ENCODE measurements around the gene GABARAP.

Gene GABARAP

DNA sequence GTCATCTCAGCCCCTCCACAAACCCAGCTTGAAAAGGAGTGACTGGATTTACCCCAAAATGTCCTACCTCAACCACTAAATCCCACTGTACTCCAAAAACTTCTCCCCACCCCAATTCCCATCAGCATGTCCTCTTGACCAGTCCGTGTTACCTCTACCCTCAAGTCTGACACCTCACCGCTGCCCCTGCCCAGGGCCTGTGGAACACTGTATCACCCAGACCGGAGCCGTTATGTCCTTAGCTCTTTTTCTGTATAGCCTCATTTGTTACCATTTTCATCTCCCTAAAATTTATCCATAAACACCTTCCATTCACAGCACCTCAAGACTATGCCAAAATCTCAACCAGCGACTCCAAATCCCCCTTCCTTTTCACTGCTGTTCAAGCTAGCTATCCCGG lies 5.4 kb downstream of the GABARAP start:
- Histone ChIP-seq H3K4me3 (ENCODE audit: low read length) (peak overlapping the region; percentile 94), H3K27me3 (ENCODE audit: control insufficient read depth, insufficient read depth, low read length) (no peaks in the 10 kb centered on the region), H3K9ac (ENCODE audit: low read depth, low read length) (peak overlapping the region; percentile 81), H3K4me1 (ENCODE audit: control insufficient read depth, insufficient read depth, low read length) (peaks cover 57% of the 10 kb centered on the region), H3K4me2 (ENCODE audit: low read length) (peak overlapping the region; percentile 91), H3K9me3 (replicated peaks; ENCODE audit: low read length) (no peaks in the 10 kb centered on the region), H3K36me3 (ENCODE audit: insufficient read depth, low read length) (peaks cover 43% of the 10 kb centered on the region)

DNA sequence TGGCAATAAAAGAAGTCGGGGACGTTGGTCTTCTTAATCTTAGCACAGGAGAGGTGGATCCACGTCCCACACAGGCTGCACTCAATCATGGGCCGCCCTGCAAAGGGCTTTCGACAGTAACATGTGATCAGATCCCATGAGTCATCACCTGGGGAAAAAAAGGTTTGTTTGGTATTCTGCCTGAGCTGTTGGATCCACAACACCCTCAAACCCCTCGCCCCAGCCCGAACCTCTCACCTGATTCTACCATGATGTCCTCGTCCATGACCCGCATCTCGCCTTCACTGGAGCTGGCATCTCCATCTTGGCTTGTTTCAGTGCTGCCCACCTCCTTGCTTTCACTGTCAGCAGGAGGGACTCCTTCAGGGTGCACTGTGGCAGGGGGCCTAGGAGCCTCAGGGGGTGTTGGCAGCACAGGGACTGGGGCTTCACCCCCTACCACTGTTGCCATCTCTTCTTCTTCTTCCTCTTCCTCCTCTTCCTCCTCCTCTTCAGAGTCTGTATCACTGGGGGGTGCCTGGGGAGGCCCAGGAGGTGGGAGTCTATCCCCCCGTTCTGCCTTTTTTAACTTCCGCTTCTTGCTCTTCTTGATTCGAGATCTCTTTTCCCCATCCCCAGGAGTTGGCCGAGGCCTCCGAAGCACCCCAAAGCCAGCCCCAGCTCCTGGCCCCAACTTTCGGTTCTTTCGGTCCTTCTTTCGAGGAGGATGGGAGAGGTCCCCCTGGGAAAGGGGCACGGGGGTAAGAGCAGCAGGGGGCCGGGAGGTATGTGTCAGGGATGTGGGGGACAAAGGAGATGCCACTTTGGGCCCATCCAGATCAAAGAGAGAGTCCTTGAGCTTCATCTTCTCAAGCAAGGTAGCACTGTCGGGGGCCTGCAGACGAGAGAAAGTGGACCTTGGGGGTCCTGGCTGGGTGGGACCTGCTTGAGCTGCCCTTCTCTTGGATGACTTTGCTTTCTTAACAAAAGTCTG lies 6.3 kb downstream of the GABARAP start:
- Histone ChIP-seq H3K9me3 (replicated peaks; ENCODE audit: low read length) (no peaks in the 10 kb centered on the region), H3K4me1 (ENCODE audit: control insufficient read depth, insufficient read depth, low read length) (peaks cover 52% of the 10 kb centered on the region), H3K4me3 (ENCODE audit: low read length) (peak overlapping the region; percentile 0), H3K27me3 (ENCODE audit: control insufficient read depth, insufficient read depth, low read length) (no peaks in the 10 kb centered on the region), H3K4me2 (ENCODE audit: low read length) (peak overlapping the region; percentile 84), H3K36me3 (ENCODE audit: insufficient read depth, low read length) (peaks cover 41% of the 10 kb centered on the region), H3K9ac (ENCODE audit: low read depth, low read length) (no peak overlapping the region)

DNA sequence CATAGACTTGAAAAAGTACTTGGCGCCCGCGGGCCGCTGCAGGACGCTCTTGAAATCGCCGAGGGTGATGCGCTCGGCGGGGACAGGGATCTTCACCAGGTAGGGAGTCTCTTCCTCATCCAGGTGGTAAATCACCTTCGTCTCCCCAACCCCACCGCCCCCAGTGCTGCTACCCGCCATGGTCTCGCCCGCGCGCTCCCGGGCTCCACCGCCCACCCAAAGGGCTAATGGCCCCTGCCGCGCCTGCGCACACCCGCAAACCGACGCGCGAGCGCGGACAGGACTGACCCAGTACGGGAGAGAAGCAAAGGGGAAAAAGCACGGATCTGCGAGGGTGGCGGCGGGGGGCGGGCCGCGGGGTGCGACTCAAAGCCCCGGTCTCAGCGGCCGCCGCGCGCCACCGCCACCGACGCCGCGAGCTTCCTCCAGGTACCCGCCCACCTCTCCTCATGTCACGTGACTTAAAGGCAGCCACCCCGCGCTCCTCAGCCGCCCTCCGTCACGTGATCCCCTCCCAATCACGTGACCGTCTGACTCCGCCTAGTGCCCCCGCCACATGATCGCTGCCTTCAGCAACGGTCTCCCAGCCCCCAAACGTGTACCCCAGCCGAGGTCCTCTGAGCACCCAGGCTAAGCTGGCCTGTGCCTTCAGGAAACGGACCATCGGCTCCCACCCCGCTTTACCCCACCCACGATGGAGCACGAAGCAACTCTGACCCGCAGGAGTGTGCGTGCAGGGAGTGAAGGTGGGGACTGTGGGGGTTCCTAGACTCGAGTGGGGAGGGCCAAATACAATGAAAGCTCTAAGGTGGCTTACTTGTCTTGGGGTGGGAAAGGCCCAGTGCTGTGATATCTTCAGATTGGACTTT lies 7.9 kb downstream of the GABARAP start, which contains the start of gene DVL2:
Gene DVL2 (minus strand): TSS at position 435 of the 869 bp plus-strand sequence. CDS start 255 bp downstream, at position 180.
- H3K36me3 ChIP-seq (ENCODE audit: insufficient read depth, low read length) = peaks cover 43% of the 10 kb centered on the region

DNA sequence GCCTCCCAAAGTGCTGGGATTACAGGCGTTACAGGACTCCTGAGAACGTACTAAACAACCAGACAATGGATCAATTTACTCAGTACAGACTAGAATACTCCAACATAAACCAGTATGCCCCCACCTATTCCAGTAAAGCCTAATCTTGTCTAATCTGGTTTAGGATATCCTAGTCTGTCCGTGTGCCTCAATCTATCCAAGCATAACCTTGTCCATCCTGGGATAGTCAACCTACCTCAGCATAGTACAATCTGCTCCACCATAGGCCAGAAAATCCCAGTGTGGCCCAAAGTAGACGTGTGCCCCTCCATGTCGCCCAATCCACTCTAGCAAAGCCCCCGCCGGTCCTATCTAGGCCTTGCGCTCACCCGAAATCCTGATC lies 8.6 kb downstream of the GABARAP start:
- peak overlapping the region; percentile 87 for H3K9ac ChIP-seq (ENCODE audit: low read depth, low read length)
- peak overlapping the region; percentile 84 for H3K4me2 ChIP-seq (ENCODE audit: low read length)
- peaks cover 39% of the 10 kb centered on the region for H3K4me1 ChIP-seq (ENCODE audit: control insufficient read depth, insufficient read depth, low read length)
- no peaks in the 10 kb centered on the region for H3K27me3 ChIP-seq (ENCODE audit: control insufficient read depth, insufficient read depth, low read length)
- H3K4me3 ChIP-seq (ENCODE audit: low read length) = peak overlapping the region; percentile 77
- peaks cover 49% of the 10 kb centered on the region for H3K36me3 ChIP-seq (ENCODE audit: insufficient read depth, low read length)
- H3K9me3 ChIP-seq (replicated peaks; ENCODE audit: low read length) = no peaks in the 10 kb centered on the region

More for the DNA sequence above, 7.9 kb downstream of the GABARAP start, which contains the start of gene DVL2:
- Histone ChIP-seq H3K27me3 (ENCODE audit: control insufficient read depth, insufficient read depth, low read length) (no peaks in the 10 kb centered on the region), H3K4me1 (ENCODE audit: control insufficient read depth, insufficient read depth, low read length) (peaks cover 39% of the 10 kb centered on the region), H3K9ac (ENCODE audit: low read depth, low read length) (peak within 1 kb of the TSS; percentile 87), H3K9me3 (replicated peaks; ENCODE audit: low read length) (no peaks in the 10 kb centered on the region), H3K4me2 (ENCODE audit: low read length) (peak within 1 kb of the TSS; percentile 84), H3K4me3 (ENCODE audit: low read length) (peak within 1 kb of the TSS; percentile 77)

GRCh38 chr17:7232114-7232513 lies 10.1 kb downstream of the GABARAP start:
- Histone ChIP-seq H3K4me2 (ENCODE audit: low read length) (peak overlapping the region; percentile 84), H3K9ac (ENCODE audit: low read depth, low read length) (no peak overlapping the region), H3K27me3 (ENCODE audit: control insufficient read depth, insufficient read depth, low read length) (no peaks in the 10 kb centered on the region), H3K36me3 (ENCODE audit: insufficient read depth, low read length) (peaks cover 61% of the 10 kb centered on the region), H3K4me1 (ENCODE audit: control insufficient read depth, insufficient read depth, low read length) (peaks cover 40% of the 10 kb centered on the region), H3K9me3 (replicated peaks; ENCODE audit: low read length) (no peaks in the 10 kb centered on the region), H3K4me3 (ENCODE audit: low read length) (peak overlapping the region; percentile 26)

DNA sequence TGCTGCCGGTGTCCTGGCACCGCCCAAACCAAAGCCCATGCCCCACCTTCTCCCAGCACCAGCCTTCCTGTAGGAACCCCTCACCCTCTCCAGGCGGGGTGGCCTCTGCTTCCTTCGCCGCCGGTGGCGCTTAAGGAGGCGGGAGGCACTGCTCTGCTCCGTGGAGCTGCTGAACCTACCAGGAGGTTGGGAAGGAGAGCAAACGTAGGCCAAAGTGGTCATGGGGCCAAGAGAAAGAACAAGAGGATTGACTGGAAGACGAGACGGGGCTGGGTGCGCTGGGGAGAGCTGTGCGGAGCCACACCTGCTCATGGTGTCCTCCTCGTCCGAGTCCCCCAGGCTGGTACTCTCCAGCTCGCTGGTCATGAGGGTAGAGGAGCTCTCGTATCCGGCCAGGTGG lies 12.7 kb downstream of the GABARAP start:
- H3K9me3 ChIP-seq (replicated peaks; ENCODE audit: low read length) = no peaks in the 10 kb centered on the region
- H3K27me3 ChIP-seq (ENCODE audit: control insufficient read depth, insufficient read depth, low read length) = no peaks in the 10 kb centered on the region
- no peak overlapping the region for H3K4me3 ChIP-seq (ENCODE audit: low read length)
- no peak overlapping the region for H3K4me2 ChIP-seq (ENCODE audit: low read length)
- H3K9ac ChIP-seq (ENCODE audit: low read depth, low read length) = no peak overlapping the region
- H3K36me3 ChIP-seq (ENCODE audit: insufficient read depth, low read length) = peaks cover 48% of the 10 kb centered on the region
- H3K4me1 ChIP-seq (ENCODE audit: control insufficient read depth, insufficient read depth, low read length) = peaks cover 16% of the 10 kb centered on the region

DNA sequence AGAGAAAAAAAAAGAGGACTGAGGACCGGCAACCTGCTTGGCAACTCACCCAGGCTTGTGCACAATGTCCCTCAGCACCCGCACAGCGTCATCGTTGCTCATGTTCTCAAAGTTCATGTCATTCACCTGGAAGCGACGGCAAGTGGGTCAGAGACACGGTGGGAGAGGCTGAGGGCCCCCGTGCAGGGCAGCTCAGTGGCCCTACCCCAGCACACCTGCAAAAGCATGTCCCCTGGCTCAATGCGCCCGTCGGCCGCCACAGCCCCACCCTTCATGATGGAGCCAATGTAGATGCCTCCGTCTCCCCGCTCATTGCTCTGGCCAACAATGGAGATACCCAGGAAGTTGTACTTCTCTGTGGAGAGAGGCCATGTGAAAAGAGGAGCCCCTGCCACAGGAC lies 13.3 kb downstream of the GABARAP start:
- peaks cover 15% of the 10 kb centered on the region for H3K4me1 ChIP-seq (ENCODE audit: control insufficient read depth, insufficient read depth, low read length)

GRCh38 chr17:7226721-7227710 lies 15.2 kb downstream of the GABARAP start:
- Histone ChIP-seq H3K36me3 (ENCODE audit: insufficient read depth, low read length) (peaks cover 72% of the 10 kb centered on the region), H3K4me2 (ENCODE audit: low read length) (no peak overlapping the region), H3K9ac (ENCODE audit: low read depth, low read length) (no peak overlapping the region)

More for the DNA sequence above, 13.3 kb downstream of the GABARAP start:
- Histone ChIP-seq H3K27me3 (ENCODE audit: control insufficient read depth, insufficient read depth, low read length) (no peaks in the 10 kb centered on the region), H3K4me3 (ENCODE audit: low read length) (no peak overlapping the region), H3K36me3 (ENCODE audit: insufficient read depth, low read length) (peaks cover 53% of the 10 kb centered on the region), H3K9ac (ENCODE audit: low read depth, low read length) (no peak overlapping the region), H3K9me3 (replicated peaks; ENCODE audit: low read length) (no peaks in the 10 kb centered on the region), H3K4me2 (ENCODE audit: low read length) (no peak overlapping the region)

GRCh38 chr17:7225711-7226331 lies 16.4 kb downstream of the GABARAP start:
- H3K4me3 ChIP-seq (ENCODE audit: low read length) = no peak overlapping the region
- H3K9me3 ChIP-seq (replicated peaks; ENCODE audit: low read length) = no peaks in the 10 kb centered on the region
- no peak overlapping the region for H3K4me2 ChIP-seq (ENCODE audit: low read length)
- H3K36me3 ChIP-seq (ENCODE audit: insufficient read depth, low read length) = peaks cover 82% of the 10 kb centered on the region
- peaks cover 14% of the 10 kb centered on the region for H3K4me1 ChIP-seq (ENCODE audit: control insufficient read depth, insufficient read depth, low read length)
- no peaks in the 10 kb centered on the region for H3K27me3 ChIP-seq (ENCODE audit: control insufficient read depth, insufficient read depth, low read length)
- no peak overlapping the region for H3K9ac ChIP-seq (ENCODE audit: low read depth, low read length)

More at GRCh38 chr17:7226721-7227710, 15.2 kb downstream of the GABARAP start:
- Histone ChIP-seq H3K27me3 (ENCODE audit: control insufficient read depth, insufficient read depth, low read length) (no peaks in the 10 kb centered on the region), H3K4me3 (ENCODE audit: low read length) (no peak overlapping the region), H3K9me3 (replicated peaks; ENCODE audit: low read length) (no peaks in the 10 kb centered on the region), H3K4me1 (ENCODE audit: control insufficient read depth, insufficient read depth, low read length) (peaks cover 9% of the 10 kb centered on the region)

DNA sequence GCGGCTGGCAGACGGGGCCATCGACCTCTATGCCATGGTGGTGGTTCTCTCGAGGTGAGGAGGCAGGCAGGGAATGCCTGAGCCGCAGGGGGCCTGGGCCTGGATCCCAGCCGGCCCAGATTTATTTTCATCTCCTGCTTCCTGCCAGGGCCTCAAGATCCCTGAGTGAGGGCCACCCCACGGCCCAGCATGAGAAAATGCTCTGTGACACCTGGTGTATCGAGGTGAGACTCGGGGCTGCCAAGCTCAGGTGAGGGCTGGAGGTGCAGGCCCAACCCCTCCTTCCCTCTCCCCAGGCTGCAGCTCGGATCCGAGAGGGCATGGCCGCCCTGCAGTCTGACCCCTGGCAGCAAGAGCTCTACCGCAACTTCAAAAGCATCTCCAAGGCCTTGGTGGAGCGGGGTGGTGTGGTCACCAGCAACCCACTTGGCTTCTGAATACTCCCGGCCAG lies 17.6 kb downstream of the GABARAP start:
- Histone ChIP-seq H3K4me3 (ENCODE audit: low read length) (no peak overlapping the region), H3K27me3 (ENCODE audit: control insufficient read depth, insufficient read depth, low read length) (no peaks in the 10 kb centered on the region), H3K9me3 (replicated peaks; ENCODE audit: low read length) (no peaks in the 10 kb centered on the region), H3K4me1 (ENCODE audit: control insufficient read depth, insufficient read depth, low read length) (peaks cover 20% of the 10 kb centered on the region), H3K9ac (ENCODE audit: low read depth, low read length) (no peak overlapping the region), H3K4me2 (ENCODE audit: low read length) (no peak overlapping the region), H3K36me3 (ENCODE audit: insufficient read depth, low read length) (peaks cover 72% of the 10 kb centered on the region)
